Colonic mucosa (tissue), 4 donors: ENCODE results near the gene PKNOX1. TPM values are rescaled to one million over a fixed set of nuclear protein-coding genes. Genes with fewer than 3 reads are reported as not detected.
"Not testable (repeated sequence)": the region's sequence is repeated elsewhere in the genome, so short reads cannot be mapped to it uniquely, and the experiment has no call there.

Experiments used
- DNase-seq: peaks from one replicate; pipeline ENCODE4 v3.0.0-alpha.2; 2020
- H3K27ac ChIP-seq: fragments of 200-600 bp; one replicate; pipeline ENCODE4 v1.8.0; 2021
- H3K27me3 ChIP-seq: fragments of 200-600 bp; one replicate; pipeline ENCODE4 v1.8.0; 2021
- H3K36me3 ChIP-seq: fragments of 200-600 bp; one replicate; pipeline ENCODE4 v1.8.0; 2021
- H3K4me1 ChIP-seq: fragments of 200-600 bp; one replicate; pipeline ENCODE4 v1.8.0; 2021; ENCODE audit warnings: mild to moderate bottlenecking
- H3K4me3 ChIP-seq: fragments of 200-600 bp; one replicate; pipeline ENCODE4 v1.8.0; 2021
- H3K9ac ChIP-seq, 2 donors: one replicate each; pipeline ENCODE4 v1.7.0; 2013; ENCODE audit warnings: control low read depth in 2 of 2, low read depth in 2 of 2, low read length in 2 of 2
- H3K9me3 ChIP-seq: fragments of 200-600 bp; one replicate; pipeline ENCODE4 v1.8.0; 2021
- intact Hi-C: fragments of 100-400 bp; cut with DNase I; formaldehyde crosslinking; loops from one replicate; pipeline ENCODE4 v1.14.1; 2022
- total RNA-seq, 2 donors: library from RNA; stranded (reverse); fragmentation: NEBNext Ultra II Directional in 1 of 2; extraction: Animal tissue kit (Norgen Biotek cat#: 25700) in 1 of 2; gene quantifications; one replicate each; pipeline ENCODE4 v1.2.1, GENCODE V29; 2021
- donor health status: healthy.
- donor health status: DM: no; HTN: no; CAD: no.
- donor health status: DM: no; HTN: no; CAD: no.

The PKNOX1 gene
- total RNA-seq, 2 donors from 2014 or later, result 15.4 to 16.6 TPM

- H3K4me3 ChIP-seq, DNase-seq, H3K27me3 ChIP-seq, H3K36me3 ChIP-seq, H3K4me1 ChIP-seq, intact Hi-C loops, H3K9me3 ChIP-seq, H3K9ac ChIP-seq, H3K27ac ChIP-seq: not testable (repeated sequence)
These were observed 71.0 kb downstream of the PKNOX1 start for GRCh38 chr21:43045165-43045875.

- DNase-seq, result not testable (repeated sequence)
These were observed 71.8 kb downstream of the PKNOX1 start for GRCh38 chr21:43045876-43046821.

GRCh38 chr21:43053112-43053511, 78.8 kb downstream of the PKNOX1 start:
- H3K9ac ChIP-seq, H3K27me3 ChIP-seq, intact Hi-C loops, H3K27ac ChIP-seq, H3K36me3 ChIP-seq, H3K9me3 ChIP-seq, H3K4me3 ChIP-seq, H3K4me1 ChIP-seq, DNase-seq: not testable (repeated sequence)

More at GRCh38 chr21:43045876-43046821, 71.8 kb downstream of the PKNOX1 start:
- H3K9ac ChIP-seq, H3K9me3 ChIP-seq, H3K36me3 ChIP-seq, H3K27ac ChIP-seq, H3K4me3 ChIP-seq, intact Hi-C loops, H3K4me1 ChIP-seq, H3K27me3 ChIP-seq: not testable (repeated sequence)

GRCh38 chr21:43062955-43063664, 88.7 kb downstream of the PKNOX1 start:
- H3K4me3 ChIP-seq, intact Hi-C loops, DNase-seq, H3K27ac ChIP-seq, H3K9ac ChIP-seq, H3K36me3 ChIP-seq, H3K9me3 ChIP-seq, H3K27me3 ChIP-seq, H3K4me1 ChIP-seq: not testable (repeated sequence)

- H3K9ac ChIP-seq, DNase-seq, H3K27ac ChIP-seq, intact Hi-C loops, H3K4me1 ChIP-seq, H3K9me3 ChIP-seq, H3K27me3 ChIP-seq, H3K4me3 ChIP-seq, H3K36me3 ChIP-seq: not testable (repeated sequence)
These were observed 90.0 kb downstream of the PKNOX1 start for GRCh38 chr21:43064265-43064917.

- H3K27ac ChIP-seq, H3K4me1 ChIP-seq, DNase-seq, H3K36me3 ChIP-seq, H3K9ac ChIP-seq, intact Hi-C loops, H3K4me3 ChIP-seq, H3K27me3 ChIP-seq, H3K9me3 ChIP-seq: not testable (repeated sequence)
These were observed 91.6 kb downstream of the PKNOX1 start for GRCh38 chr21:43065991-43066390.

- DNase-seq, H3K4me3 ChIP-seq, H3K9ac ChIP-seq, H3K36me3 ChIP-seq, H3K27ac ChIP-seq, H3K9me3 ChIP-seq, intact Hi-C loops, H3K4me1 ChIP-seq, H3K27me3 ChIP-seq: not testable (repeated sequence)
These were observed 92.3 kb downstream of the PKNOX1 start for GRCh38 chr21:43066690-43067089.

GRCh38 chr21:43068065-43068464, 93.7 kb downstream of the PKNOX1 start:
- H3K27me3 ChIP-seq, H3K9me3 ChIP-seq, H3K27ac ChIP-seq, H3K4me3 ChIP-seq, H3K36me3 ChIP-seq, H3K4me1 ChIP-seq, intact Hi-C loops, H3K9ac ChIP-seq, DNase-seq: not testable (repeated sequence)

- DNase-seq, H3K27ac ChIP-seq, H3K4me1 ChIP-seq, H3K9ac ChIP-seq, H3K4me3 ChIP-seq, H3K36me3 ChIP-seq, intact Hi-C loops, H3K27me3 ChIP-seq, H3K9me3 ChIP-seq: not testable (repeated sequence)
These were observed 95.3 kb downstream of the PKNOX1 start for GRCh38 chr21:43069682-43070081.

GRCh38 chr21:43072742-43073141, 98.4 kb downstream of the PKNOX1 start:
- DNase-seq, H3K27ac ChIP-seq, H3K4me1 ChIP-seq, H3K36me3 ChIP-seq, H3K27me3 ChIP-seq, H3K9me3 ChIP-seq, intact Hi-C loops, H3K4me3 ChIP-seq, H3K9ac ChIP-seq: not testable (repeated sequence)

GRCh38 chr21:43074401-43075169, 100.2 kb downstream of the PKNOX1 start:
- H3K27me3 ChIP-seq, DNase-seq, H3K4me3 ChIP-seq, H3K4me1 ChIP-seq, H3K27ac ChIP-seq, H3K9me3 ChIP-seq, intact Hi-C loops, H3K36me3 ChIP-seq, H3K9ac ChIP-seq: not testable (repeated sequence)
